Ishikawa (cell line): ENCODE data around the gene THRA.

Source experiments
- CEBPB ChIP-seq: IDR thresholded peaks from 2 replicates; pipeline ENCODE4 v1.6.1; 2012
- CREB1 ChIP-seq: IDR thresholded peaks from 2 replicates; pipeline ENCODE4 v1.6.1; 2012; ENCODE audit warnings: low read depth
- EGR1 ChIP-seq: IDR thresholded peaks from 2 replicates; pipeline ENCODE4 v1.6.1; 2012
- EP300 ChIP-seq: IDR thresholded peaks from 2 replicates; pipeline ENCODE4 v1.6.1; 2012; ENCODE audit warnings: borderline replicate concordance
- FOXM1 ChIP-seq: IDR thresholded peaks from 2 replicates; pipeline ENCODE4 v1.6.1; 2012; ENCODE audit warnings: low read depth, borderline replicate concordance
- RAD21 ChIP-seq: IDR thresholded peaks from 2 replicates; pipeline ENCODE4 v1.6.1; 2012; ENCODE audit warnings: low read depth
- REST ChIP-seq: IDR thresholded peaks from 2 replicates; pipeline ENCODE4 v1.6.1; 2012; ENCODE audit warnings: low read depth, mild to moderate bottlenecking
- TCF12 ChIP-seq: IDR thresholded peaks from 2 replicates; pipeline ENCODE4 v1.6.1; 2012; ENCODE audit warnings: low read depth
- YY1 ChIP-seq: IDR thresholded peaks from 2 replicates; pipeline ENCODE4 v1.6.1; 2012; ENCODE audit warnings: low read depth
- TF ChIP-seq, protein P1 (sequence below): IDR thresholded peaks from 2 replicates; pipeline ENCODE4 v1.6.1; 2012

GRCh38 chr17:40086150-40087044, 23.6 kb downstream of the THRA start:
- no peak for TF ChIP-seq YY1
- TF ChIP-seq, protein P1, sequence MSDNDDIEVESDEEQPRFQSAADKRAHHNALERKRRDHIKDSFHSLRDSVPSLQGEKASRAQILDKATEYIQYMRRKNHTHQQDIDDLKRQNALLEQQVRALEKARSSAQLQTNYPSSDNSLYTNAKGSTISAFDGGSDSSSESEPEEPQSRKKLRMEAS = no peak
- no peak for TF ChIP-seq EP300
- no peak for TF ChIP-seq EGR1
- no peak for TF ChIP-seq TCF12
- no peak for TF ChIP-seq CEBPB
- TF ChIP-seq CREB1 = no peak
- no peak for TF ChIP-seq FOXM1
- peak; percentile 78 for TF ChIP-seq RAD21
- TF ChIP-seq REST = no peak
